HUES6 (cell line): ENCODE measurements around the gene NEUROG1.

Experiments
- H3K27ac ChIP-seq: 2 replicates; pipeline ENCODE4 v1.7.0; 2013; ENCODE audit warnings: low read depth, mild to moderate bottlenecking, low read length, inconsistent platforms
- H3K27me3 ChIP-seq: 2 replicates; pipeline ENCODE4 v1.6.1; 2013; ENCODE audit warnings: low read length; ENCODE audit not compliant: control insufficient read depth, insufficient read depth
- H3K36me3 ChIP-seq: 2 replicates; pipeline ENCODE4 v1.6.1; 2013; ENCODE audit warnings: low read length; ENCODE audit not compliant: control insufficient read depth, insufficient read depth
- H3K4me1 ChIP-seq: 2 replicates; pipeline ENCODE4 v1.6.1; 2013; ENCODE audit warnings: low read length; ENCODE audit not compliant: control insufficient read depth, insufficient read depth
- H3K4me3 ChIP-seq: 2 replicates; pipeline ENCODE4 v1.5.1; 2013; ENCODE audit warnings: low read depth, low read length
- H3K9ac ChIP-seq: one replicate; pipeline ENCODE4 v1.6.1; 2013; ENCODE audit warnings: mild to moderate bottlenecking, low read length
- H3K9me3 ChIP-seq: 2 replicates; pipeline ENCODE4 v1.6.1; 2013; ENCODE audit warnings: low read depth, low read length; ENCODE audit not compliant: control insufficient read depth, insufficient read depth

The NEUROG1 gene

GRCh38 chr5:135561266-135561665, 25.5 kb upstream of the NEUROG1 start:
- peaks cover 31% of the 10 kb centered on the region for H3K4me1 ChIP-seq
- peaks cover 30% of the 10 kb centered on the region for H3K27me3 ChIP-seq
- no peak overlapping the region for H3K9ac ChIP-seq
- H3K36me3 ChIP-seq: no peaks in the 10 kb centered on the region
- H3K9me3 ChIP-seq: no peaks in the 10 kb centered on the region
- no peak overlapping the region for H3K4me3 ChIP-seq
- no peak overlapping the region for H3K27ac ChIP-seq

GRCh38 chr5:135560858-135561257, 25.1 kb upstream of the NEUROG1 start:
- no peaks in the 10 kb centered on the region for H3K36me3 ChIP-seq
- peaks cover 27% of the 10 kb centered on the region for H3K4me1 ChIP-seq
- H3K27ac ChIP-seq: no peak overlapping the region
- H3K27me3 ChIP-seq: peaks cover 34% of the 10 kb centered on the region
- no peak overlapping the region for H3K9ac ChIP-seq
- no peaks in the 10 kb centered on the region for H3K9me3 ChIP-seq
- H3K4me3 ChIP-seq: no peak overlapping the region

- Histone ChIP-seq H3K9ac (no peak overlapping the region), H3K4me3 (no peak overlapping the region), H3K36me3 (no peaks in the 10 kb centered on the region), H3K4me1 (peaks cover 12% of the 10 kb centered on the region; the same call in 1 of the 2 replicates), H3K9me3 (no peaks in the 10 kb centered on the region), H3K27ac (no peak overlapping the region), H3K27me3 (peaks cover 28% of the 10 kb centered on the region)
These were observed 23.6 kb upstream of the NEUROG1 start for GRCh38 chr5:135559354-135559753.

GRCh38 chr5:135557076-135557838, 21.5 kb upstream of the NEUROG1 start:
- Histone ChIP-seq H3K4me3 (no peak overlapping the region), H3K27ac (no peak overlapping the region), H3K9ac (no peak overlapping the region), H3K9me3 (no peaks in the 10 kb centered on the region), H3K36me3 (no peaks in the 10 kb centered on the region), H3K27me3 (peaks cover 32% of the 10 kb centered on the region), H3K4me1 (peaks cover 8% of the 10 kb centered on the region; the same call in 1 of the 2 replicates)

- H3K4me1 ChIP-seq: peaks cover 6% of the 10 kb centered on the region; the same call in 1 of the 2 replicates
- no peaks in the 10 kb centered on the region for H3K9me3 ChIP-seq
- no peak overlapping the region for H3K27ac ChIP-seq
- H3K27me3 ChIP-seq: peaks cover 38% of the 10 kb centered on the region
- no peak overlapping the region for H3K4me3 ChIP-seq
- no peaks in the 10 kb centered on the region for H3K36me3 ChIP-seq
- no peak overlapping the region for H3K9ac ChIP-seq
These were observed 20.9 kb upstream of the NEUROG1 start for GRCh38 chr5:135556620-135557019.

- Histone ChIP-seq H3K9me3 (no peaks in the 10 kb centered on the region), H3K4me1 (no peaks in the 10 kb centered on the region), H3K27me3 (peaks cover 48% of the 10 kb centered on the region), H3K36me3 (no peaks in the 10 kb centered on the region), H3K9ac (no peak overlapping the region), H3K4me3 (no peak overlapping the region), H3K27ac (no peak overlapping the region)
These were observed 19.8 kb upstream of the NEUROG1 start for GRCh38 chr5:135555530-135555929.

GRCh38 chr5:135553688-135554462, 18.1 kb upstream of the NEUROG1 start:
- no peak overlapping the region for H3K4me3 ChIP-seq

GRCh38 chr5:135551593-135552447, 16.1 kb upstream of the NEUROG1 start:
- no peaks in the 10 kb centered on the region for H3K36me3 ChIP-seq
- H3K9me3 ChIP-seq: no peaks in the 10 kb centered on the region
- H3K27ac ChIP-seq: no peak overlapping the region
- H3K4me1 ChIP-seq: no peaks in the 10 kb centered on the region
- H3K27me3 ChIP-seq: peaks cover 75% of the 10 kb centered on the region
- no peak overlapping the region for H3K4me3 ChIP-seq
- H3K9ac ChIP-seq: no peak overlapping the region

More at GRCh38 chr5:135553688-135554462, 18.1 kb upstream of the NEUROG1 start:
- Histone ChIP-seq H3K27me3 (peaks cover 60% of the 10 kb centered on the region), H3K9me3 (no peaks in the 10 kb centered on the region), H3K36me3 (no peaks in the 10 kb centered on the region), H3K27ac (no peak overlapping the region), H3K4me1 (no peaks in the 10 kb centered on the region), H3K9ac (no peak overlapping the region)

GRCh38 chr5:135549413-135549812, 13.6 kb upstream of the NEUROG1 start:
- Histone ChIP-seq H3K27ac (no peak overlapping the region), H3K9ac (no peak overlapping the region), H3K9me3 (no peaks in the 10 kb centered on the region), H3K4me1 (peaks cover 8% of the 10 kb centered on the region), H3K36me3 (no peaks in the 10 kb centered on the region), H3K4me3 (no peak overlapping the region), H3K27me3 (peaks cover 88% of the 10 kb centered on the region)

GRCh38 chr5:135547590-135548254, 12.0 kb upstream of the NEUROG1 start:
- H3K36me3 ChIP-seq: no peaks in the 10 kb centered on the region
- peaks cover 99% of the 10 kb centered on the region for H3K27me3 ChIP-seq
- H3K27ac ChIP-seq: no peak overlapping the region
- H3K4me3 ChIP-seq: no peak overlapping the region
- no peaks in the 10 kb centered on the region for H3K9me3 ChIP-seq
- H3K4me1 ChIP-seq: peaks cover 8% of the 10 kb centered on the region
- no peak overlapping the region for H3K9ac ChIP-seq
